GM18858 (cell line): ENCODE measurements around the gene GPR173.

Experiments used
- ATAC-seq: cut with Tn5 transposase; IDR thresholded peaks from one replicate; pipeline ENCODE4 v1.9.1; 2021; ENCODE audit not compliant: unreplicated experiment

Gene GPR173, protein sequence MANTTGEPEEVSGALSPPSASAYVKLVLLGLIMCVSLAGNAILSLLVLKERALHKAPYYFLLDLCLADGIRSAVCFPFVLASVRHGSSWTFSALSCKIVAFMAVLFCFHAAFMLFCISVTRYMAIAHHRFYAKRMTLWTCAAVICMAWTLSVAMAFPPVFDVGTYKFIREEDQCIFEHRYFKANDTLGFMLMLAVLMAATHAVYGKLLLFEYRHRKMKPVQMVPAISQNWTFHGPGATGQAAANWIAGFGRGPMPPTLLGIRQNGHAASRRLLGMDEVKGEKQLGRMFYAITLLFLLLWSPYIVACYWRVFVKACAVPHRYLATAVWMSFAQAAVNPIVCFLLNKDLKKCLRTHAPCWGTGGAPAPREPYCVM

DNA sequence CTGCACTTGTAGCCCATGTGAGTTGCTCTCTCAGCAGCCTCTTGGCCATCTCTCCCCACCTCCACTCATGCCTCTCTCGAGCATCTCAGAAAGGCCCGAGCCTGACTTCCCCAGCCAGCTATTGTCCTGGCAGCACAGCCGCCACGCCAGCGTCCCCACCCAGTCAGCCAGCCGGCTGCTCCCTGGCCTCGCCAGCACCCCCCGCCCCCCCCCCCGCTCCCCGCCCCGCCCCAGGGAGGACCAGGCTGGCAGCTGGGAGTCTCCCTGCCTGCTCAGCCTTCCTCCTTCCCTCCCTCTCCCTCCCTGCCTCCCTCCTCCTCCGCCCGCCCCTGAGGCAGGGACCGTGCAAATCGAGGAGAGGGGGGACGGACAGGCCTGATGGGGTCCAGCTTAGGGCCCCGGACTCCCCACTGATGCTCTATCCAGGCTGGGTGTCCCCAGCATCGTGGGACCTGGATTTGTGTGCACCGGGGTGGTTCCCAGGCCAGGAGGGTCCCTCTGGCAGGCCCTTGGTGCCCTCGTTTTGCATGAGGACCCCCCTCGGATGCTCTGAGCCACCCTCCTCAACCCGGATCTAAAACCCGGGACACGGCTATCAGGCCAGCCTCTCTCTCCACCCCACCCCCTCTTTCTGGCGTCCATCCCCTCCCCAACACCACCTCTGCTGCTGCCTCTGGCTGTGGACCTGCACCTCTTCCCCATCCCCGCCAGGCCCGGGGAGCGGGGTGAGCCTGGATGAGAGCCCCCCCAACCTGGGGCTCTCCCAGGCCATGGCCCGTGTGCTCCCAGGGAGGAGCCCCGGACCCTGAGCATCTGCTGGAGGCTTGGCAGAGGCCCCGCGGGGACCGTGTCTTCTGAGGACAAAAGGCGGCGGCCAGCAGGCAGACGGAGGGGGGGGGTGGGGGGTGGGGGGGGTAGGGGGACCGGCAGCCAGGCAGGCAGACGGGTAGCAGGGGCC lies at the start of gene GPR173:
Gene GPR173, plus strand, starts transcription at position 621 of the 958 bp plus-strand sequence. CDS start 27,833 bp downstream, outside the sequence.
- ATAC-seq: no peak

DNA sequence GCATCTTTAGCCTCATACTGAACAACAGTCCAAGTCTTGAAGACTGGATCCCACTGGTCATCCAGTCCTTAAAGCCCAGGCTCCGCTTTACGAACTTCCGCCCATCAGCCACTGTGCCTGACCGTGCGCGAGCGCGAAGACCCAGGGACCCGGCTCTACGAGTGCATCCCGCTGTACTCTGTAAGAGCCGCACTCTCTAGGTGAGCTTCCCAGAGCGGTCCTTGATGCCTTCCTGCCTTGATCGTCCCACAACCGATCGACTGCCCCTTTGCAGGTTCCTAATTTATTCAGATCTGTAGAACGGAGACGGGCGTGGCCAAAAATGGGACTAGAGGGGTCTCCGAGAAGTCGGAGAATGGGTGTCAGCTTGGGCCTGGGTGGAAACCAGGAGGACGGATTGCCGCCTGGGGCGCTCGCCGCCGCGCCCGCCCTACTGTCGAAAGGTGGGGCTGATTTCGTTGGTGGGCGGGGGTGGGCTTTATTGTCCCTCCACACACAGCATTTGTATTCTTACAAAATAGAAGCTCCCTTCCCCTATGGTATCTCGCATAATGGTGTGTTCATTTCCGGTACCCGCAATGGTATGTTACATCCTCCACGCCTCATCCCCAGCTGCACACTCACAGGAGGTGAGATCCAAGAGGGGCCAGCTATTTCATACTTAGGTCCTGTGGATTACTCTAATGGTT lies 48.0 kb upstream of the GPR173 start:
- no peak for ATAC-seq

DNA sequence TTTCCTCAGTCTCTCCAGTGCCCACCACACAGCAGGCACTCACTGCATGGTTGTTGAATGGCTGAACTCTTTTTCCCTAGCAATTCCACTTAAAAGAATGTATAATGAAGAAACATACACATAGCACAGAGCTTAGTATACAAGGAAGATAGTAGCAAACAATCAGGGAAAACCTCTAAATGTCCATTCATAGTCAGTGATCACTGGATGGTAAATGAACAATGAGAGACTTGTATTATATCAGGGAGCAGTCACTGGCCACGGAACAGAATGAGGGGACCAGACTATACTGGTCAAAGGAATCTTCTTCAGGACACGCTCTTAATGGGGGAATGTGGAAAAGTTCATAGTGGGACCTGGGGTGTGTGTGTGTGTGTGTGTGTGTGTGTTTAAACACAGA lies 46.6 kb upstream of the GPR173 start:
- no peak for ATAC-seq

DNA sequence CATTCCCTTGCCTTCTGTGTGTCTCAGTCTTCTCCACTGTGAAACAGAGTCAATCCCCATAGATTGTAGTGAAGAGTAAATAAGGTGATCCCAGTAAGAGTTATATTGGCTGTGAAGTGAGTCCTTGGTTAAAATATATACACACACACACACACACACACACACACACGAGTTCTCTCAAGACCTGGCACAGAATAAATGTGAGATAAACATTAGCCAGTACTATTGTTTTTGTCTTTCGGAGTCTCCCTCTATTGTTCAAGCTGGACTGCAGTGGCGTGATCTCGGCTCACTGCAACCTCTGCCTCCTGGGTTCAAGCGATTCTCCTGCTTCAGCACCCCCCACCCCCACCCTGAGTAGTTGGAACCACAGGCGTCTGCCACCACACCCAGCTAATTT lies 45.5 kb upstream of the GPR173 start:
- ATAC-seq: no peak

DNA sequence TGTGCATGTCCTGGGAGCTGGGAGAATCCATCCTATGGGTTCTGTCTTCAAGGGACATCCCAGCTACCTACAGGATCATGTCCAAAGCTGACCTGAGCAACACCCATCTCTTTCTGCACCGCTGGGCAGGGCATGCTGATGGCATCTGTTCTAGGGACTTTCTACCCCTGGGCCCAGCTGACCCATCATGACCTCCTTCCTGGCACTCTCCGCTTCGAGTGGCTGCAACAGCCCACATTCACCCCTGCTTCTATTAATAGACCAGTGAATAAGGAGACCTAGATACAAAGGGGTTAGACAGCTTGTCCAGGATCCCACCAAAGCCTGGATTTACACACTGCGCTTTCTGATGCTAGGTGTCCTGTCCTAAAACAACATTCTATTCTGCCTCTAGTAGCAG lies 44.6 kb upstream of the GPR173 start:
- no peak for ATAC-seq

DNA sequence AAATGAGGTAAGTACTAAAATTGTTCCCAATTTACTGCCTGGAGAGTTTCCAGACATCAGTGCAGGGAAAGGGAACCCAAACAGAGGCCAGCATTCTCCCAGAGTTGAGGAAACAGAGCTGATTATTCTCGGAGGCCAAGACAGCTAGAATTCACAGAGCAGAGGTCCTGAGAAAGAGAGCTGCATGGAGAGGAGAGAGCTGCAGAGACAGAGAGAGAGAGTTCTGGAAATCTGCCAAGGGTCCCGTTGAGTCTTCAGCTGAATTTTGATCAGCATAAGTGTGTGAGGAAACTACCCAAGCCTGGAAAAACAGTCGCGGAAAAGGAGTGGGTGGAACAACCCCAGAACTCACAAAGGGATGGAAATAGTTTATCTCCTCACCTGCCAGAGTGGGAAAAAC lies 43.8 kb upstream of the GPR173 start:
- ATAC-seq: no peak

DNA sequence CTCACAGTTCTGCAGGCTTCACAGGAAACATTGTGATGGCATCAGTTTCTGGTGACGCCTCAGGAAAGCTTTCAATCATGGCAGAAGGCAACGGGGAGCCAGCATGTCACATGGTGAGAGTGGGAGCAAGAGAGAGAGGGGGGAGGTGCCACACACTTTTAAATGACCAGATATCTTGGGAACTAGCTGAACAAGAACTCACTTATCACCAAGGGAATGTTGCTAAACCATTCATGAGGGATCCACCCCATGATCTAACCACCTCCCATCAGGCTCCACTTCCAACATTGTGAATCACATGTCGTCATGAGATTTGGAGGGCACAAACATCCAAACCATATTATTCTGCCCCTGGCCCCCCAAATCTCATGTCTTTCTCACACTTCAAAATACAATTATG lies 43.3 kb upstream of the GPR173 start:
- no peak for ATAC-seq

DNA sequence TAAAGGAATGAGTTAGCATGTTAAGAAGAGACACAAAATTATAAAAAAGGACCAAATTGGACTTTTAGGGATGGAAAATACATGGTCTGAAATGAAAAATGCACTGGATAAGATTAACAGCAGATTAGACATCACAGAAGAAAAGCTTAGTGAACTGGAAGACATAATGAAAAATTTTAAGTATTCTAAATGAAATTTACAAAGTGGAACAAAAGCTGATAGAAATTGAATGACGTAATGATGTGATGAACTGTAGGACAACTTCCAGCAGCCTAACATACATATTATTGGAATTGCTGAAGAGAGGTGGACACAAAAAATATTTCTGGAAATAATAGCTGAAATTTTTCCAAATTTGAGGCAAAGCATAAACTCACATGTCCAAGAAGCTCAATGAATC lies 39.6 kb upstream of the GPR173 start:
- no peak for ATAC-seq

DNA sequence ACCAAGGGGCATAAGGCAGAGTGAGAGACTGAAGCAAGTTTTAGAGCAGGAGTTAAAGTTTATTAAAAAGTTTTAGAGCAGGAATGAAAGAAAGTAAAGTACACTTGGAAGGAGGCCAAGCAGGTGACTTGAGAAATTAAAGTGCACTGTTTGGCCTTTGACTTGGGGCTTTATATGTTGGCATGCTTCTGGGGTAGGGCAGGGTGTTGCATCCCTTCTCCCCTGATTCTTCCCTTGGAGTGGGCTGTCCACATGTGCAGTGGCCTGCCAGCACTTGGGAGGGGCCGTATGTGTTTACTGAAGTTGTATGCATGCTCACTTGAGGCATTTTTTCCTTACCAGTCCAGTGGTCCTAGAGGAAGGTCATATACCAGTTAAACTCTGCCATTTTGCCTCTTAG lies 35.3 kb upstream of the GPR173 start:
- ATAC-seq: no peak

DNA sequence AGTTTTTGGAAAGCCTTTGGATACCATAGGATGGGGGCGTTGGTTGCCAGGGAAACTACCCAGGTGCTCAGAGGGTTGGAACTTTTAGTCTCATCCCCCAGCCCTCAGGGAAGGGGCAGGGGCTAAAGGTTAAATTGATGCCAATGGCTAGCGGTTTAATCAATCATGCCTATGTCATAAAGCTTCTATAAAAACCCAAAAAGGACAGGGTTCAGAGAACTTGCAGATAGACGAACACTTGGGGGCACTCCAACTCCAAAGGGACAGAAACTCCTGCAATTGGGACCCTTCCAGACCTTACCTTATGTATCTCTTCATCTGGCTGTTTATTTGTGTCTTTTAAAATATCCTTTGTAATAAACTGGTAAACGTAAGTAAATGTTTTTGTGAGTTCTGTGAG lies 30.0 kb upstream of the GPR173 start:
- no peak for ATAC-seq

DNA sequence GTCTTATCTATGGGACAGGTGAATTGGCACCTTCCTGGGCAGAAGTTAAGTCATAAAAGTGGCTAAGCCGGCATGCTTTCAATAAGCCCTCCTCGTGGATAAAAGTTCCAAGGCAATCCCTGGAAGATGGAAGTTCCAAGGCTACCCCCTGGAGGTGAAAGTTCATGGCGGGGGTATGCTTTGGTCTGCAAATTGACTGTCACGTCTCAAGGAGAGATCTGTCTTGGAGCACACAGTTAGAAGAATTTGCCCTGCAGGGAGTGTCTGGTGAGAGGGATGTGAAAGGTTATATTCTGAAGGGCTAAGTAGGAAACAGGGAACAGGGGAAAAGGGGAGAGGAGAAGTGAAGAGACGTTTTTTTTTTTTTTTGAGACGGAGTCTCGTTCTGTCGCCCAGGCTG lies 26.2 kb upstream of the GPR173 start:
- no peak for ATAC-seq

DNA sequence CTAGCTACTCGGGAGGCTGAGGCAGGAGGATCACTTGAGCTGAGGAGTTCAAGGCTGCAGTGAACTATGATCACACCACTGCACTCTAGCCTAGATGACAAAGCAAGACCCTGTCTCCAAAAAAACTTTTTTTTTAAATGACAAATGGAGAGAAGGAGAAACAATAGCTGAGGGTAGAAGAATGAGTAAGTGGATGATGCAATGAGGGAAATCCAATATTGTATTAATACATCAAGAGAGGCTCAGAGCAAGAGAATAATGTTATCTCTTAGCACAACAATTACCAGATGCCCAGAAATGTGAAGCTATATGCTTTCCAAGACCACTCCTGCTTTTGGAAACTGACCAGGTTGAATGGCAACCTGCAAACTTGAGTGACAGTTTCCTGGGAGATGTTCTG lies 19.9 kb upstream of the GPR173 start:
- ATAC-seq: no peak

DNA sequence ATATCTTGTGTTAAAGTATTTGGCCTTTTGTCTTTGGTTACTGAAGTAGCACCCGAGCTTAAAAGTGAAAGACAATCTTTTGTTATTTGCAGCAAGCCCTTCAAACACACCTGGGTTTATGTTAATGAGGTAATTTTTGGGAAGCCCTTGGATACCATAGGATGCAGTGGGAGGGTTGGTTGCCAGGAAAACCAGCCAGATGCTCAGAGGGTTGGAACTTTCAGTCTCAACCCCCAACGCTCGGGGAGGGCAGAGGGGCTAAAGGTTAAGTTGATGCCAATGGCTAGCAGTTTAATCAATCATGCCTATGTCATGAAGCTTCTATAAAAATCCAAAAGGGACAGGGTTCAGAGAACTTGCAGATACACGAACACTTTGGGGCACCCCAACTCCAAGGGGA lies 17.2 kb upstream of the GPR173 start:
- no peak for ATAC-seq

DNA sequence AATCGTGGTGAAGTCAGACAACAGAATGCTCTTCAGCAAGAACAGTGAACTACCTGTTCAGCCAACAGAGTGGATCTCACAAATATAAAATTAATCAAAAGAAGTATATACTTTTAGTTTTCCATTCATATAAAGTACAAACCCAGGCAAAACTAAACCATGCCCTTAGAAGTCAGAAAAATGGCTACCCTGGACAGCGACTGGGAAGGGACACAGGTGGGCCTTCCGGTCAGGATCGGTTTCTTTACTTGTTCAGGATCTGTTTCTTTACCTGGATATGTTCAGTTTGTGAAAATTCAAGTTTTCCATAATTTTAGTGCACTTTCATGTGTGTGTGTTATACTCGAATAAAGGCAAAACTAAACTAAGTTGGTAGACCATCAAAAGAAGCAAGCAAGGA lies 12.4 kb upstream of the GPR173 start:
- no peak for ATAC-seq

DNA sequence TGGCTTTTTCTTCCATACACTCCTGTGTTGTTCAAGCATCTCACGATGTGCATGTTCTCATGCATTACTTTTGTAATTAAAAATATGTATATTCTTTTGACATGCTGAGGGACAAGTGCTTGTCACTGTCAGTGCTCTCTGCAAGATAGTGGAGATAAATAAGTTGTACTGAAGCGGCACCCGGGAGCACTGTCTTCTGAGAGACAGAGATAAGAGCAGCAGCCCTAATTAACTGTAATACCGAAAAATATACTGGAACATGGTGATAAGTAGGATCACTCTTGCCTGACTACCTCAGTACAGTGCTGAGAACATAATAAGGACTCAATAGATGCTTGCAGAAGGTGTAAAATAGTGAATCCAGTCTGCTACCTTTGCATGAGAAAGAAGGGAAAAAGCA lies 9.4 kb upstream of the GPR173 start:
- ATAC-seq: no peak

DNA sequence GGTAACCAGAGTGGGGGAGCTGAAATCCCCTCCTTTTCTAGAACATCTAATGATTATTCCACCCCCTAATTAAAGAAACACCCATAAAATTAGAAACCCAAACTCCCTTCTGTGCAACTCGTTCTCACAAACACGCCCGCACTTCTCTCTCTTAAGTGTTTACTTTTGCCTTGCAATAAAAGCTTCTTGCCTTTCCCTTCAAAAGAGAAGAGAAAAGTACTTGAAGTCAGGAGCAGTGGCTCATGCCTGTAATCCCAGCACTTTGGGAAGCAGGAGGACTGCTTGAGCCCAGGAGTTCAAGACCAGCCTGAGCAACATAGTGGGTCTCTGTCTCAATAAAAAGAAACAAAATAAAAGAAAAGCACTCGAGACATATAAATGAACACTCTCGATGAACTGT lies 3.6 kb upstream of the GPR173 start:
- ATAC-seq: no peak

DNA sequence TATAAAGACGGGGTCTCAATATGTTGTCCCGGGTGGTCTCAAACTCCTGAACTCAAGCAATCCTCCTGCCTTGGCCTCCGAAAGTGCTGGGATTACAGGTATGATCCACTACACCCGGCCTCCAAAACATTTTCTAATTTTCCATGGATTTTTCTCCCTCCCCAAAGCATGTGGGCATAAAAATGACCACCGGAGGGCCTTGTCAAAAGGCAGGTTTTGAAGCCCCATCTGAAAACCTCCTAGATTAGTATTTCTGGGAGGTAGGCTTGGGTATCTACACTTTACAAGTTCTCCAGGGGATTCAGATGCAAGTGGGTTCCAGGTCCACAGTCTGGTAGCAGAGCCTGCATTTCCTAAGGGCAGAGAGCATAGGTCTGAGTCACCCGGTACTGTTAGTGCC lies 1.4 kb upstream of the GPR173 start:
- no peak for ATAC-seq

DNA sequence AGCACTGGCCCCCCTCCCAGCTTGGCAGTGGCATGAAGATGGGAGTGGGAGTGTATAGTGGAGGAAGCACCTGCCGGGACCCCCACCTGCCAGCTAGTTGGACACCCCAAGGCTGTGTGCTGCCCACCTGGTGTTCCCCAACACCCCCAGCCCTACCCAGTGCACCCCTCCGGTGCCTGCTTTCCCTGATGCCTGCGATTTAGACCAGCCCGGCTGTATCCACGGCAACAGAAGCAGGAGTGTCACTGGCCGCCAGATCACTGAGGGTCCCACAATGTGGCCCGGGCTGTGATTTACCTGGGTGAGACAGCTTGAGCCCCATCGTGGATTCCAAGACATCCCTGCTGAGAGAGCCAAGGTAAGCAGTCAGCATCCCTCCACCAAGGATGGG lies 533 bp downstream of the GPR173 start:
- ATAC-seq: no peak

DNA sequence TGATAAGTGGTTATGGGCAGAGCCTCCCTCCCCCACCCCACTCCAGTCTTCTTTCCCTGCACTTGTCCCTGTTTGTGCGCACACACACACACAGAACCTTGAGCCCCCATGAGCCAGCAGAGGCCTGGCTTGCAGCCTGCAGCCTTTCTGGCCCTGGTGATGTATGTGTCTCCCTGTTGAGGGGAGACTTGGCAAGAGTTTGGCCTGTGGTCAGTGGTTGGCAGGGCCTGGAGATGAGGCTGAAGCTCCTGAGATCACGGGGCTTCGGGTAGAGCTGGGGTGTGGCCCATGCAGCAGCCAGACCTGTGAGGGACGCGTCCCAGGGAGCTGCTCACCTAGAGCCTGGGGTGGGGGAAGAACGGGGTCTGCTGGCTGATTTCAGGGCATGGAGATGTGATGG lies 2.3 kb downstream of the GPR173 start:
- ATAC-seq: no peak

DNA sequence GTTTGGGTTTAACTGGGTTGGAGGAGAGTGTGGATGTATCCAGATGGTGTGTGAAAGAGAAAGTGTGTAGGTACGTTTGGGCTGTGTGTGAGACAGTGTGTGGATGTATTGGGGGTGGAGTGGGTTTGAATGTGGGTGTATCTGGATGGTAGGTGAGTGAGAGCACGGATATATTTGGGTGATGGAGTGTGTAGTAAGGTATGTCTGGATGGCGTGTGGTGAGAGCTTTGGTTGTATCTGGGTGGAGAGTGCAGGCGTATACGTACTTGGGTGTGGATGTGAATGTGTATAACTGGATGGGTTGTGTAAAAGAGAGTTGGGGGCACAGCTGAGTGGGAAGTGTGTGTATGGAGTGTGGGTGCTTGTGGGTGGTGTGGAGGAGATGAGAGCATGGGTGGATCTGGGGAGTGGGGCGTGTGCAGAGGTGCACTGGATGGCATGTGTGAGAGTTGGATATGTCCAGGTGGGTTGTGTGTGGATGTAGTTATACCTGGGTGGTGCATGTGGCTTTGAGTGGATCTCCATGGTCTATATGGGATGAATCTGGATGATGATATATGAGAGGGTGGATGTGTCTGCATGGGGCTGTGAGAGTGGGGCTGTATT lies 6.8 kb downstream of the GPR173 start:
- no peak for ATAC-seq

DNA sequence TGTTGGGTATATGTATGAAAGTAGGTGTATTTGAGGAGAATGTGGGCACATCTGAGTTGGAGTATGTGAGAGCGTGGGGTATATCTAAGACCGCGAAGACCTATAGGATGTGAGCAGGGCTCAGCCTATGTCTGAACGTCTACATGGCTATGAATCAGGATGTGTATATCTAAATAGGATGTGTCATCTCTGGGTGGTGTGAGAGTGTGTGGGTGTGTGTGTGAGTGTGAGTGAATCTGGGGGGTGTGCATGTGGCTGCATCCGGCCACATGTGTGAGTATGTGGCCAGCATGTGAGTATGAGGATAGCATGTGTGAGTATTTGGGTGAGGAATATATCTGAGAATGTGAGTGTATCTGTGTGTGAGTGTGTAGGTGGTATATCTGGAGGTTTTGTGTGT lies 7.7 kb downstream of the GPR173 start:
- no peak for ATAC-seq
